ENCODE results near the gene TPRG1L.
A peak's percentile ranks its signal among the peaks of the same experiment; 100 is the strongest.

The TPRG1L gene

GRCh38 chr1:3652548-3653285 lies 27.9 kb downstream of the TPRG1L start:
- TF ChIP-seq CTCF (IDR thresholded peaks at IDR 0.05; ENCODE audit: control extremely low read depth, extremely low read depth, low read depth, missing control alignments), result no peak
- ChIA-PET POLR2A (no interaction called here), CTCF (interaction anchor here (1.3 to 5.2 kb wide), 7 partner anchors 13 to 72 kb away, joined by 3 to 36 read pairs (median 5); no protein-coding TSS in a partner anchor)
- no peak for DNase-seq (ENCODE audit: extremely low spot score)

GRCh38 chr1:3653286-3653618 lies 28.4 kb downstream of the TPRG1L start:
- POLR2A ChIA-PET, result no interaction called here

GRCh38 chr1:3654549-3655281 lies 29.9 kb downstream of the TPRG1L start:
- no peak for DNase-seq (ENCODE audit: extremely low spot score)
- CTCF ChIA-PET, result interaction anchor here (1.9 to 5.2 kb wide), 4 partner anchors 11 to 70 kb away, joined by 6 to 36 read pairs (median 8); no protein-coding TSS in a partner anchor
- POLR2A ChIA-PET, result no interaction called here
- no peak for TF ChIP-seq CTCF (IDR thresholded peaks at IDR 0.05; ENCODE audit: control extremely low read depth, extremely low read depth, low read depth, missing control alignments)

More at GRCh38 chr1:3653286-3653618, 28.4 kb downstream of the TPRG1L start:
- CTCF ChIA-PET, result interaction anchor here (1.3 to 5.2 kb wide), 7 partner anchors 13 to 71 kb away, joined by 3 to 36 read pairs (median 5); no protein-coding TSS in a partner anchor
- no peak for TF ChIP-seq CTCF (IDR thresholded peaks at IDR 0.05; ENCODE audit: control extremely low read depth, extremely low read depth, low read depth, missing control alignments)
- DNase-seq (ENCODE audit: extremely low spot score), result no peak

- ChIA-PET CTCF (interaction anchor here (1.1 to 5.2 kb wide), 8 partner anchors 9 to 68 kb away, joined by 3 to 36 read pairs (median 5); no protein-coding TSS in a partner anchor), POLR2A (interaction anchor here (1.2 to 1.7 kb wide), 2 partner anchors 9 to 20 kb away, joined by 7 to 9 read pairs; no protein-coding TSS in a partner anchor)
- TF ChIP-seq CTCF (IDR thresholded peaks at IDR 0.05; ENCODE audit: control extremely low read depth, extremely low read depth, low read depth, missing control alignments), result no peak
- peak; percentile 84 for DNase-seq (ENCODE audit: extremely low spot score)
Measured at GRCh38 chr1:3656450-3657095, 31.8 kb downstream of the TPRG1L start.

GRCh38 chr1:3657096-3657475 lies 32.3 kb downstream of the TPRG1L start:
- CTCF ChIA-PET, result interaction anchor here (1.7 to 5.2 kb wide), 3 partner anchors 9 to 68 kb away, joined by 4 to 36 read pairs (median 6); no protein-coding TSS in a partner anchor
- TF ChIP-seq CTCF (IDR thresholded peaks at IDR 0.05; ENCODE audit: control extremely low read depth, extremely low read depth, low read depth, missing control alignments), result no peak
- no peak for DNase-seq (ENCODE audit: extremely low spot score)
- POLR2A ChIA-PET, result interaction anchor here (1.7 kb wide), 1 partner anchor 20 kb away, joined by 9 read pairs; no protein-coding TSS in a partner anchor

Measured in GM10248 (cell line).